ENCODE data around the gene RGMB. TPM values are rescaled to one million over a fixed set of nuclear protein-coding genes. Genes with fewer than 3 reads are reported as not detected.
A peak's percentile ranks its signal among the peaks of the same experiment; 100 is the strongest.

The RGMB gene
- total RNA-seq, 1 donor from 2014 or later: 6.8 TPM

DNA sequence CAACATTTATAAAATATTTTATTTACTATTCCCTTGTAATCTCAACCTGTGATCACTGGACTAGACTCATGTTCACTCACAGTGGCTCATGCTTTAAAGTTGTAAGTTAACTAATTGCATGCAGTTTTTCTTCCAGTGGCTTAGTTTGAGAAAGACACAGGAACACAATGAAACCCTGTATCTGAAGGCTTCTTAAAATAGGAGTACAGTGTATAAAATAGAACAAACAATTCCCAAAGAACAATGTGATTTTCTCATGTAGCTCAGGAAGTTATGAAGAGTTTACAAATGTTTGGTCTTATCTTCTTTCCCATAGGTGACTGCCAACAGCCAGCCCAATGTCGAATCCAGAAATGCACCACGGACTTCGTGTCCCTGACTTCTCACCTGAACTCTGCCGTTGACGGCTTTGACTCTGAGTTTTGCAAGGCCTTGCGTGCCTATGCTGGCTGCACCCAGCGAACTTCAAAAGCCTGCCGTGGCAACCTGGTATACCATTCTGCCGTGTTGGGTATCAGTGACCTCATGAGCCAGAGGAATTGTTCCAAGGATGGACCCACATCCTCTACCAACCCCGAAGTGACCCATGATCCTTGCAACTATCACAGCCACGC lies 5.9 kb downstream of the RGMB start:
- DNase-seq (ENCODE audit: low read depth) (no peak), FAIRE-seq (peak; percentile 40)
- Histone ChIP-seq H3K4me3 (ENCODE audit: low read depth, low read length) (no peak overlapping the region), H3K36me3 (ENCODE audit: control insufficient read depth, insufficient read depth, low read length) (no peaks in the 10 kb centered on the region), H3K27me3 (ENCODE audit: control insufficient read depth, insufficient read depth, low read length) (no peaks in the 10 kb centered on the region)
- TF ChIP-seq, protein P1, sequence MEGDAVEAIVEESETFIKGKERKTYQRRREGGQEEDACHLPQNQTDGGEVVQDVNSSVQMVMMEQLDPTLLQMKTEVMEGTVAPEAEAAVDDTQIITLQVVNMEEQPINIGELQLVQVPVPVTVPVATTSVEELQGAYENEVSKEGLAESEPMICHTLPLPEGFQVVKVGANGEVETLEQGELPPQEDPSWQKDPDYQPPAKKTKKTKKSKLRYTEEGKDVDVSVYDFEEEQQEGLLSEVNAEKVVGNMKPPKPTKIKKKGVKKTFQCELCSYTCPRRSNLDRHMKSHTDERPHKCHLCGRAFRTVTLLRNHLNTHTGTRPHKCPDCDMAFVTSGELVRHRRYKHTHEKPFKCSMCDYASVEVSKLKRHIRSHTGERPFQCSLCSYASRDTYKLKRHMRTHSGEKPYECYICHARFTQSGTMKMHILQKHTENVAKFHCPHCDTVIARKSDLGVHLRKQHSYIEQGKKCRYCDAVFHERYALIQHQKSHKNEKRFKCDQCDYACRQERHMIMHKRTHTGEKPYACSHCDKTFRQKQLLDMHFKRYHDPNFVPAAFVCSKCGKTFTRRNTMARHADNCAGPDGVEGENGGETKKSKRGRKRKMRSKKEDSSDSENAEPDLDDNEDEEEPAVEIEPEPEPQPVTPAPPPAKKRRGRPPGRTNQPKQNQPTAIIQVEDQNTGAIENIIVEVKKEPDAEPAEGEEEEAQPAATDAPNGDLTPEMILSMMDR (IDR thresholded peaks at IDR 0.05; ENCODE audit: insufficient read depth, low read length, severe bottlenecking): no peak

DNA sequence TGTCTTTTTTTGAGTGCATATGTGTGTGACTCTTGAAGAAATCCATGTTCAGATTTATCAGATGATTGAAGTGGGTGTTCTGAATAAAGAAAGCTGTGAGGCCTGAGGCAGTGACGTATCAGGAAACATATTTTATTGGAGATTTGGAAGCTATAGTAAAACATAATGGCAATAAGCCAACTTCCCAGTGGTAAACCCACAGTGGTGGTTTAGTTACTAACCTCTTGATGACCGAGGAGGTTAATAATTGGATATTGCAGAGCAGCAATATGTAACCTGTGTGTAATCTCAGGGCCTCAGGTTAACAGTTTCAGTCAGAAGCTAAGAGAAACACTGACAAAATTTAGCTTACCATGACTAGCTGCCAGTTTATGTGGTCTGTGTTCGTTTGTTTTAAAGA lies 6.9 kb downstream of the RGMB start:
- DNase-seq (ENCODE audit: low read depth): no peak
- FAIRE-seq: no peak
- Histone ChIP-seq H3K4me3 (ENCODE audit: low read depth, low read length) (no peak overlapping the region), H3K27me3 (ENCODE audit: control insufficient read depth, insufficient read depth, low read length) (no peaks in the 10 kb centered on the region), H3K36me3 (ENCODE audit: control insufficient read depth, insufficient read depth, low read length) (no peaks in the 10 kb centered on the region)
- TF ChIP-seq, protein P1 (IDR thresholded peaks at IDR 0.05; ENCODE audit: insufficient read depth, low read length, severe bottlenecking): no peak

DNA sequence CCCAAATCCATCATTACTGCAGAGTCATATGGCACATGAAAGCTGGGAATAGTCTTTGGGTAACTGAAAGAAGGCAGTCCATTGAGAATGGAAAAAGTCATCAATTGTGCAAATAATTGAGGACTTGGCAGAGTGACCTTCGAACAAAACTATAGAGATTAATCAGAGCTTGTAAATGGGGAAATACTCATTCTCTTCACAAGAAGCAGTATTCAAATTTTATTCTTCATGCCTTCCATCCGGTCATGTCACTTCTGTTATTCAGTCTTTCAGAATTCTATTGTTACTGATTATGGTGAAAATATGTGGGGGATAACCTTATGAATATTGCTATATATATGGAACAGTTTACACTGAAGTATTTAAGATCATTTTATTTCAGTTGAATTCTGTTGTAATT lies 8.1 kb downstream of the RGMB start:
- Histone ChIP-seq H3K4me3 (ENCODE audit: low read depth, low read length) (no peak overlapping the region), H3K36me3 (ENCODE audit: control insufficient read depth, insufficient read depth, low read length) (no peaks in the 10 kb centered on the region), H3K27me3 (ENCODE audit: control insufficient read depth, insufficient read depth, low read length) (no peaks in the 10 kb centered on the region)
- FAIRE-seq: no peak
- TF ChIP-seq, protein P1 (IDR thresholded peaks at IDR 0.05; ENCODE audit: insufficient read depth, low read length, severe bottlenecking): no peak
- no peak for DNase-seq (ENCODE audit: low read depth)

DNA sequence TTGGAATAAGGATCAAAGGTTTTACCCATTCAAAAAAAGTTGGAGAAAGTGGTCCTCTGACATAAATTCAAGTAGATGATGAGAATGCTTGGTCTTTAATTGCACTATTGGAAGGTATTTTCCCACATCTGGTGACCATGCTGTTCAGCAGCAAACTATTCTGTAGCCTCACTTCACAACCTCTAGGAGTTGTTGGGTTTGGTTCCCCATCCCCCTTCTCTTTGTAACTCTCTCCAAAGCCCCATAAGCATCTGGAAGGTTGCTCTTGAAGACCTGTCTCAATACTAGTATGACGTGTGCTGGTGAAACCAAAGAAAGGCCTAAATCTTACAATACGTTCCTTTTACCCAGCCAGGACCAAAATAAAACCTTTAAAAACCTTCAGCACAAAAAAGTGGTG lies 8.5 kb downstream of the RGMB start:
- H3K4me3 ChIP-seq (ENCODE audit: low read depth, low read length): no peak overlapping the region
- no peaks in the 10 kb centered on the region for H3K27me3 ChIP-seq (ENCODE audit: control insufficient read depth, insufficient read depth, low read length)
- H3K36me3 ChIP-seq (ENCODE audit: control insufficient read depth, insufficient read depth, low read length): no peaks in the 10 kb centered on the region
- DNase-seq (ENCODE audit: low read depth): no peak
- no peak for FAIRE-seq
- TF ChIP-seq, protein P1 (IDR thresholded peaks at IDR 0.05; ENCODE audit: insufficient read depth, low read length, severe bottlenecking): no peak

DNA sequence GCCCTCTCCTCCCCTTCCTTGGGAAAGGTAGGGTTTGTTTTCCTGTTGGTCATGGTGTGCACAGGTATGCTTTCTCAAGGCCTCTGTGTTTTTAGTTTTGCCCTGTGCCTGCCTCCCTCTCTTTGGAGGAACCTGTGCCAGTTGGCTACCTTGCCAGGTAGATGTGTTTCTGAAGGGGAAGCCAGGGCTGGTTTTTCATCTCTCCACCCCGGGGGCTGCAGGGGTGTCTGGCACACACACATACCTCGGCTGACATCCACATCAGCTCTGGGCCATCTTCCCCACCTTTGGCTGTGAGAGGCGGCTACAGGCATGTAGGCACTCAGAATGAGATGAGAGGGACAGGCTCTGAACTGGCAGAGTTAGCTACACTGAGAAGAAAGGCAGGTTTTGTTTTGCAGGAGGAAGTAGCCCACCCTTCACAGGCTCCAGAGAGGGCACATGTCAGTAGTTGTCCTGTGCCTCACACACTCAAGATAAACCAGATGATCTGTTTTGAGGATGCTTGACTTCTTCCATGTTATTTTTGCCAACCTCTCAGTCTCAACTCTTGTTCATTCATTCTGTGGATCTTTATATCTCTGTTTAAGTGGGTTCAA lies 9.7 kb downstream of the RGMB start:
- peaks cover 2% of the 10 kb centered on the region for H3K36me3 ChIP-seq (ENCODE audit: control insufficient read depth, insufficient read depth, low read length)
- H3K4me3 ChIP-seq (ENCODE audit: low read depth, low read length): no peak overlapping the region
- no peak for DNase-seq (ENCODE audit: low read depth)
- H3K27me3 ChIP-seq (ENCODE audit: control insufficient read depth, insufficient read depth, low read length): no peaks in the 10 kb centered on the region
- TF ChIP-seq, protein P1 (IDR thresholded peaks at IDR 0.05; ENCODE audit: insufficient read depth, low read length, severe bottlenecking): no peak
- FAIRE-seq: no peak

DNA sequence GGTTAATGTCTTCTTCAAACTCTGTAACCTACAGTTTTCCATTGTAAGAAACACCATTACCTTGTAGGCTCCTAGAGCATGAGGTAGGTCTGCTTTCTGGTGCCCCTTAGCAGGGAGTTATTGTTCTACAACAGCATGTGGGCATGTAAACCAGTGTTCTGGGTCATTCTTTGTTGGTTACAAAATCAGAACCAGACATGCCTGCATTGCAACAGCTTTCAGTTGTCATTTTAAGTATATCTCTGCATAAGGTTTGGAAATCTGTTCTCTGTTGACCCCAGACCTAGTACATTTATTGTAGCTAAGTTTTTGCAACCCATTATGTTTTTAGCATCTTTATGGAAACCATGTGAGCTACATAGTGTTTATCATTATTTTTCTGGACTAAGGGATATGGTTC lies 10.9 kb downstream of the RGMB start:
- Histone ChIP-seq H3K4me3 (ENCODE audit: low read depth, low read length) (no peak overlapping the region), H3K27me3 (ENCODE audit: control insufficient read depth, insufficient read depth, low read length) (no peaks in the 10 kb centered on the region), H3K36me3 (ENCODE audit: control insufficient read depth, insufficient read depth, low read length) (peaks cover 2% of the 10 kb centered on the region)
- FAIRE-seq: no peak
- DNase-seq (ENCODE audit: low read depth): no peak
- TF ChIP-seq, protein P1 (IDR thresholded peaks at IDR 0.05; ENCODE audit: insufficient read depth, low read length, severe bottlenecking): no peak
